ENCODE measurements around the gene LAMA3. TPM values are rescaled to one million over a fixed set of nuclear protein-coding genes. Genes with fewer than 3 reads are reported as not detected.
A peak's percentile ranks its signal among the peaks of the same experiment; 100 is the strongest.

Gene LAMA3
- total RNA-seq, 1 donor, result 8.3 TPM

DNA sequence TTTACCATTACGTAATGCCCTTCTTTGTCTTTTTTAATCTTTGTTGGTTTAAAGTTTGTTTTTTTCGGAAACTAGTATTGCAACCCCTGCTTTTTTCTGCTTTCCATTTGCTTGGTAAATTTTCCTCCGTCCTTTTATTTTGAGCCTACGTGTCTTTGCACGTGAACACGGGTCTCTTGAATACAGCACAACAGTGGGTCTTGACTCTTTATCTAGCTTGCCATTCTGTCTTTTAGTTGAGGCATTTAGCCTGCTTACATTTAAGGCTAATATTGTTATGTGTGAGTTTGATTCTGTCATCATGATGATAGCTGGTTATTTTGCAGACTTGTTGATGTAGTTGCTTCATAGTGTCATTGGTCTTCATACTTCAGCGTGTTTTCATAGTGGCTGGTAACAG lies 287.9 kb downstream of the LAMA3 start:
- DNase-seq (ENCODE audit: insufficient read length, low spot score, missing footprints), result no peak
- H3K27me3 ChIP-seq (ENCODE audit: insufficient read depth, low read length), result no peaks in the 10 kb centered on the region
- peaks cover 5% of the 10 kb centered on the region for H3K4me1 ChIP-seq (ENCODE audit: insufficient read depth, low read length)
- TF ChIP-seq, protein P1, sequence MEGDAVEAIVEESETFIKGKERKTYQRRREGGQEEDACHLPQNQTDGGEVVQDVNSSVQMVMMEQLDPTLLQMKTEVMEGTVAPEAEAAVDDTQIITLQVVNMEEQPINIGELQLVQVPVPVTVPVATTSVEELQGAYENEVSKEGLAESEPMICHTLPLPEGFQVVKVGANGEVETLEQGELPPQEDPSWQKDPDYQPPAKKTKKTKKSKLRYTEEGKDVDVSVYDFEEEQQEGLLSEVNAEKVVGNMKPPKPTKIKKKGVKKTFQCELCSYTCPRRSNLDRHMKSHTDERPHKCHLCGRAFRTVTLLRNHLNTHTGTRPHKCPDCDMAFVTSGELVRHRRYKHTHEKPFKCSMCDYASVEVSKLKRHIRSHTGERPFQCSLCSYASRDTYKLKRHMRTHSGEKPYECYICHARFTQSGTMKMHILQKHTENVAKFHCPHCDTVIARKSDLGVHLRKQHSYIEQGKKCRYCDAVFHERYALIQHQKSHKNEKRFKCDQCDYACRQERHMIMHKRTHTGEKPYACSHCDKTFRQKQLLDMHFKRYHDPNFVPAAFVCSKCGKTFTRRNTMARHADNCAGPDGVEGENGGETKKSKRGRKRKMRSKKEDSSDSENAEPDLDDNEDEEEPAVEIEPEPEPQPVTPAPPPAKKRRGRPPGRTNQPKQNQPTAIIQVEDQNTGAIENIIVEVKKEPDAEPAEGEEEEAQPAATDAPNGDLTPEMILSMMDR (IDR thresholded peaks at IDR 0.05; ENCODE audit: extremely low read depth, low read depth, low read length), result no peak
- no peak overlapping the region for H3K4me3 ChIP-seq (ENCODE audit: insufficient read depth, low read length)
- no peaks in the 10 kb centered on the region for H3K36me3 ChIP-seq (ENCODE audit: insufficient read depth, low read length)
- no peak overlapping the region for H2AFZ ChIP-seq (ENCODE audit: low read length)
- H3K4me2 ChIP-seq (ENCODE audit: insufficient read depth, low read length), result no peak overlapping the region
- H3K27ac ChIP-seq (ENCODE audit: low read depth, low read length), result no peak overlapping the region
- H3K9me3 ChIP-seq (ENCODE audit: low read depth, low read length), result no peaks in the 10 kb centered on the region
- H3K79me2 ChIP-seq (ENCODE audit: insufficient read depth, low read length), result no peaks in the 10 kb centered on the region
- H4K20me1 ChIP-seq (ENCODE audit: insufficient read depth, low read length), result no peaks in the 10 kb centered on the region

GRCh38 chr18:23977719-23978483 lies 288.6 kb downstream of the LAMA3 start:
- Histone ChIP-seq H3K4me3 (ENCODE audit: insufficient read depth, low read length) (no peak overlapping the region), H3K4me1 (ENCODE audit: insufficient read depth, low read length) (peaks cover 12% of the 10 kb centered on the region), H3K4me2 (ENCODE audit: insufficient read depth, low read length) (no peak overlapping the region), H3K36me3 (ENCODE audit: insufficient read depth, low read length) (no peaks in the 10 kb centered on the region), H3K27ac (ENCODE audit: low read depth, low read length) (no peak overlapping the region), H3K79me2 (ENCODE audit: insufficient read depth, low read length) (no peaks in the 10 kb centered on the region), H3K9me3 (ENCODE audit: low read depth, low read length) (no peaks in the 10 kb centered on the region), H3K27me3 (ENCODE audit: insufficient read depth, low read length) (no peaks in the 10 kb centered on the region), H2AFZ (ENCODE audit: low read length) (no peak overlapping the region), H4K20me1 (ENCODE audit: insufficient read depth, low read length) (no peaks in the 10 kb centered on the region)
- TF ChIP-seq, protein P1 (IDR thresholded peaks at IDR 0.05; ENCODE audit: extremely low read depth, low read depth, low read length), result no peak
- peak; percentile 3 for DNase-seq (ENCODE audit: insufficient read length, low spot score, missing footprints)

DNA sequence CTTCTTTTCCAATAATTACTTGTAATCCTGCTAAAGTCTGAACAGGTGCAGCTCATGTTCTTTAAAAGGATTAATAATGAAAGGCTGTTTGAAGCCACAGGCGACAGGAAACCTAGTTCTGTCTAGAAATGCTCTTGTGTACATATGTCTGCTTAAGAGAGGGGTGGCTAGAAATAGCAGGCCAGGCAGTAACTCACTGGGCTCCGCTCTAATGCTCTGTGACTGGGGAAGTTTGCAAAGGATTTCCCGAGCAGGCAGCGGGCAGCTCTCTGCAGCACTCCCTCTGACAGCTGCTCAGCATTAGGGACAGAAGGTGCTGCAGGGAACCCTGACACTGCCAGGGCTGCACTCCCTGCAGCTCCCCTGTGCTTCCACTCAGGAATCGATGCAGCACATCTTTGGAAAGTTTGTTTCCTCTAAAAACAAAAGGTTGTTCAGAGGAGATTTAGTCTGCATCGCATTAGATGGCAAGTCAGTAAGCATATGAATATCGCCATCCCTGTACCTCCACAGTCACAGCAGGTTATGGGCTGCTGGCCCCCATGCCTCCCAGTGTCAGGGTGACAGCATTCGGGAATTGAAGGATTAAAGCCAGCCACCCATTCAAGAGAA lies 292.2 kb downstream of the LAMA3 start:
- H2AFZ ChIP-seq (ENCODE audit: low read length), result peak overlapping the region; percentile 61
- H3K4me2 ChIP-seq (ENCODE audit: insufficient read depth, low read length), result peak overlapping the region; percentile 75
- H3K79me2 ChIP-seq (ENCODE audit: insufficient read depth, low read length), result no peaks in the 10 kb centered on the region
- H3K36me3 ChIP-seq (ENCODE audit: insufficient read depth, low read length), result no peaks in the 10 kb centered on the region
- peaks cover 14% of the 10 kb centered on the region for H3K4me1 ChIP-seq (ENCODE audit: insufficient read depth, low read length)
- no peak overlapping the region for H3K4me3 ChIP-seq (ENCODE audit: insufficient read depth, low read length)
- no peaks in the 10 kb centered on the region for H3K9me3 ChIP-seq (ENCODE audit: low read depth, low read length)
- H4K20me1 ChIP-seq (ENCODE audit: insufficient read depth, low read length), result no peaks in the 10 kb centered on the region
- DNase-seq (ENCODE audit: insufficient read length, low spot score, missing footprints), result peak; percentile 46
- TF ChIP-seq, protein P1 (IDR thresholded peaks at IDR 0.05; ENCODE audit: extremely low read depth, low read depth, low read length), result no peak
- H3K27me3 ChIP-seq (ENCODE audit: insufficient read depth, low read length), result no peaks in the 10 kb centered on the region
- H3K27ac ChIP-seq (ENCODE audit: low read depth, low read length), result peak overlapping the region; percentile 67
